ENCODE data around the gene CLCN3. TPM values are rescaled to one million over a fixed set of nuclear protein-coding genes. Genes with fewer than 3 reads are reported as not detected.

The CLCN3 gene
- total RNA-seq, 1 donor from 2014 or later: 44.8 TPM

DNA sequence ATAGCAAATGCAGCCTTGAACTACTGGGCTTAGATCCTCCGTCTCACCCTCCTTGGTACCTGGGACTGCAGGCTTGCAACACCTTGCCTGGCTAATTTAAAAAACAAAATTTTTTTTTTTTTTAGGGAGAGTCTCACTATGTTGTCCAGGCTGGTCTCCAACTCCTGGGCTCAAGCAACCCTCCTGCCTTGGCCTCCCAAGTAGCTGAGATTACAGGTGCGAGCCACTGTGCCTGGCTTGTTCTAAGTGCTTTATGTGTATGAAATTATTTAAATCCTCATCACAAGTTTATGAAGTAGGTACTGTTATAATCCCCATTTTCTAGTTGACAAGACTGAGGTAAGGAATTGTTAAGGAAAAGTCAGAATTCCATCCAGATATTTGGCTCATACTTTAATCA is 43.0 kb downstream of the CLCN3 start:
- Mint-ChIP-seq H3K36me3 (peaks cover 25% of the 10 kb centered on the region), H3K9me3 (peaks cover 17% of the 10 kb centered on the region), H3K27ac (no peak overlapping the region), H3K4me1 (peaks cover 30% of the 10 kb centered on the region), H3K4me3 (no peak overlapping the region), H3K27me3 (ENCODE audit: insufficient read depth, low read depth) (no peaks in the 10 kb centered on the region)
- DNase-seq (ENCODE audit: low spot score): no peak
- Histone ChIP-seq H3K4me3 (no peak overlapping the region), H3F3A (ENCODE audit: low read depth) (peaks cover 17% of the 10 kb centered on the region), H3K4me1 (peaks cover 30% of the 10 kb centered on the region), H3K4me2 (no peak overlapping the region), H3K27ac (peak overlapping the region; percentile 14), H3K9me3 (ENCODE audit: low read depth) (peaks cover 10% of the 10 kb centered on the region), H3K9ac (no peak overlapping the region), H2AFZ (replicated peaks) (no peak overlapping the region), H3K79me2 (ENCODE audit: low read depth) (peaks cover 61% of the 10 kb centered on the region), H4K20me1 (ENCODE audit: low read depth) (no peaks in the 10 kb centered on the region), H3K36me3 (peaks cover 6% of the 10 kb centered on the region), H3K27me3 (no peaks in the 10 kb centered on the region)
- TF ChIP-seq, protein P1, sequence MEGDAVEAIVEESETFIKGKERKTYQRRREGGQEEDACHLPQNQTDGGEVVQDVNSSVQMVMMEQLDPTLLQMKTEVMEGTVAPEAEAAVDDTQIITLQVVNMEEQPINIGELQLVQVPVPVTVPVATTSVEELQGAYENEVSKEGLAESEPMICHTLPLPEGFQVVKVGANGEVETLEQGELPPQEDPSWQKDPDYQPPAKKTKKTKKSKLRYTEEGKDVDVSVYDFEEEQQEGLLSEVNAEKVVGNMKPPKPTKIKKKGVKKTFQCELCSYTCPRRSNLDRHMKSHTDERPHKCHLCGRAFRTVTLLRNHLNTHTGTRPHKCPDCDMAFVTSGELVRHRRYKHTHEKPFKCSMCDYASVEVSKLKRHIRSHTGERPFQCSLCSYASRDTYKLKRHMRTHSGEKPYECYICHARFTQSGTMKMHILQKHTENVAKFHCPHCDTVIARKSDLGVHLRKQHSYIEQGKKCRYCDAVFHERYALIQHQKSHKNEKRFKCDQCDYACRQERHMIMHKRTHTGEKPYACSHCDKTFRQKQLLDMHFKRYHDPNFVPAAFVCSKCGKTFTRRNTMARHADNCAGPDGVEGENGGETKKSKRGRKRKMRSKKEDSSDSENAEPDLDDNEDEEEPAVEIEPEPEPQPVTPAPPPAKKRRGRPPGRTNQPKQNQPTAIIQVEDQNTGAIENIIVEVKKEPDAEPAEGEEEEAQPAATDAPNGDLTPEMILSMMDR (IDR thresholded peaks at IDR 0.05): no peak
- no peak for TF ChIP-seq EZH2phosphoT487 (IDR thresholded peaks at IDR 0.05)
- no peak for TF ChIP-seq EZH2 (IDR thresholded peaks at IDR 0.05)

DNA sequence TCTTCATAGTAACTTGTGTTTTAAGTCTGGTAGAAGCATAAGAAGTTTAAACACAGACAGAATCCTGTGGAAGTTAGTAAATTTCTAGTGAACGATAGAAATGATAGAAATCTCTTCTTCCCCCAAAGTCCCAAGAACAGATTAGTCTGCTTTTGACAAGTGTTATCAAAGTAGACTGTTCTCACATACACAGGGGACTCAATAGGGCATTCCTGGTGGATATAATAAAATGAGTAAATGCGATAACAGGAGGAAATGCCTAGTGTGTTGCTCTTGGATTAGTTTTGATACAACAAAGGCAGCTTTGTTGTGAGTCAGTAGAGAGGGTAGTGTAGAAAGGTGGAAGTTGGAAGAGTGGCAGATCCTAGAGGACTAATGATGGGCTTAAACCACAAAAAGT is 43.5 kb downstream of the CLCN3 start:
- peak overlapping the region; percentile 3 for H3K27ac Mint-ChIP-seq
- no peaks in the 10 kb centered on the region for H3K27me3 Mint-ChIP-seq (ENCODE audit: insufficient read depth, low read depth)
- Histone ChIP-seq H3K9ac (no peak overlapping the region), H3K79me2 (ENCODE audit: low read depth) (peaks cover 62% of the 10 kb centered on the region), H3K27ac (peak overlapping the region; percentile 14), H2AFZ (replicated peaks) (no peak overlapping the region), H3K36me3 (peaks cover 6% of the 10 kb centered on the region), H4K20me1 (ENCODE audit: low read depth) (no peaks in the 10 kb centered on the region), H3K4me3 (no peak overlapping the region), H3K27me3 (no peaks in the 10 kb centered on the region), H3K4me2 (no peak overlapping the region), H3K4me1 (peaks cover 26% of the 10 kb centered on the region), H3K9me3 (ENCODE audit: low read depth) (peaks cover 10% of the 10 kb centered on the region), H3F3A (ENCODE audit: low read depth) (peaks cover 17% of the 10 kb centered on the region)
- no peak for TF ChIP-seq EZH2phosphoT487 (IDR thresholded peaks at IDR 0.05)
- H3K9me3 Mint-ChIP-seq: peaks cover 19% of the 10 kb centered on the region
- no peak overlapping the region for H3K4me3 Mint-ChIP-seq
- H3K4me1 Mint-ChIP-seq: peaks cover 29% of the 10 kb centered on the region
- peak; percentile 3 for DNase-seq (ENCODE audit: low spot score)
- H3K36me3 Mint-ChIP-seq: peaks cover 27% of the 10 kb centered on the region

DNA sequence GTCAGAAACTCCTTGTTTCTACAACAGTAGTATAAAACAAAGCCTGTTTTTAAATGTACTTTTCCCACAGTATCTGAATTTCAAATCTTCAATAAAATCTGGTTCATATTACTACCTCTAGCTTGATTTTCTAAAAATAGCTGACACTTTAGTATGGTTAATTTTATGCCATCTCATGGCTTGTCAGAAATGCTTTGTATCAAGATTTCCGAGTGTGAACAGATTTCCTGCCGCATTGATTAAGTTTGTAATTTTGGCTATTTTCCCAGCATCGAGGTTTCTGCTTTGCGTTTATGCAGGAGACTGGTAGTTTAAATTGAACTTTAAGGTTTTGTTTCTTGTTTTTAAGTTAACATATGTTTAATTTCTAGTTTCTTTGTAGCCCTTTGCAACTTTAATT is 44.2 kb downstream of the CLCN3 start:
- Histone ChIP-seq H3K4me1 (peaks cover 18% of the 10 kb centered on the region), H3K27ac (no peak overlapping the region), H3K27me3 (no peaks in the 10 kb centered on the region), H3F3A (ENCODE audit: low read depth) (peaks cover 10% of the 10 kb centered on the region), H3K4me2 (no peak overlapping the region), H3K4me3 (no peak overlapping the region), H3K9me3 (ENCODE audit: low read depth) (peaks cover 10% of the 10 kb centered on the region), H3K9ac (no peak overlapping the region), H2AFZ (replicated peaks) (no peak overlapping the region), H3K79me2 (ENCODE audit: low read depth) (peaks cover 59% of the 10 kb centered on the region), H4K20me1 (ENCODE audit: low read depth) (no peaks in the 10 kb centered on the region), H3K36me3 (peaks cover 6% of the 10 kb centered on the region)
- no peak for DNase-seq (ENCODE audit: low spot score)
- Mint-ChIP-seq H3K9me3 (peaks cover 24% of the 10 kb centered on the region), H3K27ac (no peak overlapping the region), H3K27me3 (ENCODE audit: insufficient read depth, low read depth) (no peaks in the 10 kb centered on the region), H3K4me3 (no peak overlapping the region), H3K4me1 (peaks cover 24% of the 10 kb centered on the region), H3K36me3 (peaks cover 32% of the 10 kb centered on the region)
- TF ChIP-seq, protein P1 (IDR thresholded peaks at IDR 0.05): no peak
- TF ChIP-seq EZH2phosphoT487 (IDR thresholded peaks at IDR 0.05) (no peak), EZH2 (IDR thresholded peaks at IDR 0.05) (no peak)

DNA sequence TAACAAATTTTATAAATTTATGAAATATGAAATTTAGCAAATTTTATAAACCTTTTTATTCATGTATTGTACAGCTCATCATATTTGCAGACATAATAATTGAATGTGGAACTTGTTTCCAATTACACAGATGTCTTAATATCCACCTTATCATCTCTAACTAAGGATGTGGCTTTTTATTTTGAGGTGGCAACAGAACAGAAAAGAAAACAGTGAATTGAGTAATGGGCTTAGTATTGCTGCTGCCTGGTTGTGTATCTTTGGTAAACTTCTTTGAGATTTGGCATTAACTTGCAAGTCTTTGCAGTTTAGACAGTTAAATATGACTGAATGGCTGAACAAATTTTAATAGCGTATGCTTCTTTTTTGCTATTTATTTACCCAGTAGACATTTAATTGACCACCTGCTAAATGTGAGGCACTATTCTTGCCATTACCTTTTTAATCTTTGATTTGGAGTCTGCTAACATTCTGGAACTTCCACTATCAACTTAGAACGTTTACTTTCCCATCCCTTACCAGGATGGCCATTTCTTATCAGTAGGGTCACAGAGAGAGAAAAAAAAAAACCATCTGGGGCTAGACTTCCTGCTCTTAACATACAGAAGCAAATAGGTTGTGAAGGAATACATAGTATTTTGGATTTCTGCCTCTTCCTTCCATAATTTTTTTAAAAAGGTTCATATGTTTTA is 44.8 kb downstream of the CLCN3 start:
- H3K4me2 ChIP-seq: no peak overlapping the region
- no peaks in the 10 kb centered on the region for H3K27me3 Mint-ChIP-seq (ENCODE audit: insufficient read depth, low read depth)
- H3K9me3 Mint-ChIP-seq: peaks cover 24% of the 10 kb centered on the region

More for the DNA sequence above, 44.8 kb downstream of the CLCN3 start:
- H3K36me3 Mint-ChIP-seq: peaks cover 34% of the 10 kb centered on the region
- TF ChIP-seq, protein P1 (IDR thresholded peaks at IDR 0.05): no peak
- no peak for TF ChIP-seq EZH2 (IDR thresholded peaks at IDR 0.05)
- TF ChIP-seq EZH2phosphoT487 (IDR thresholded peaks at IDR 0.05): no peak
- H3K9ac ChIP-seq: no peak overlapping the region
- H3K4me1 Mint-ChIP-seq: peaks cover 20% of the 10 kb centered on the region
- H3K4me3 Mint-ChIP-seq: no peak overlapping the region
- peaks cover 10% of the 10 kb centered on the region for H3K9me3 ChIP-seq (ENCODE audit: low read depth)
- no peaks in the 10 kb centered on the region for H3K27me3 ChIP-seq
- peaks cover 6% of the 10 kb centered on the region for H3K36me3 ChIP-seq
- H4K20me1 ChIP-seq (ENCODE audit: low read depth): no peaks in the 10 kb centered on the region
- no peak for DNase-seq (ENCODE audit: low spot score)
- H3K27ac Mint-ChIP-seq: no peak overlapping the region
- H3K27ac ChIP-seq: no peak overlapping the region
- no peak overlapping the region for H2AFZ ChIP-seq (replicated peaks)
- H3K4me3 ChIP-seq: no peak overlapping the region
- peaks cover 65% of the 10 kb centered on the region for H3K79me2 ChIP-seq (ENCODE audit: low read depth)
- H3K4me1 ChIP-seq: peaks cover 12% of the 10 kb centered on the region
- peaks cover 4% of the 10 kb centered on the region for H3F3A ChIP-seq (ENCODE audit: low read depth)
